GM12801 (cell line): ENCODE measurements around the gene THUMPD2.

Experiments used
- CTCF ChIP-seq: IDR thresholded peaks from one replicate; pipeline ENCODE4 v1.5.1; 2011; ENCODE audit warnings: control low read depth; ENCODE audit not compliant: insufficient read length; ENCODE audit errors: extremely low read depth

The THUMPD2 gene

GRCh38 chr2:39689272-39689841, 89.7 kb downstream of the THUMPD2 start:
- TF ChIP-seq CTCF, result no peak

GRCh38 chr2:39688181-39688580, 90.9 kb downstream of the THUMPD2 start:
- no peak for TF ChIP-seq CTCF

GRCh38 chr2:39686456-39686855, 92.6 kb downstream of the THUMPD2 start:
- TF ChIP-seq CTCF, result no peak
